Stimulated activated CD4-positive, alpha-beta T cell treated with anti-CD3 and anti-CD28 coated beads, Interleukin-4, amount 100 ng/mL, for 24 hours (primary cell): ENCODE measurements around the gene CA9.

Experiments
- DNase-seq: peaks from one replicate; pipeline ENCODE4 v3.0.0-alpha.2; 2020

CA9 gene

GRCh38 chr9:35651956-35652828 is 21.5 kb upstream of the CA9 start:
- no peak for DNase-seq

GRCh38 chr9:35652829-35653209 is 20.9 kb upstream of the CA9 start:
- DNase-seq: no peak

DNA sequence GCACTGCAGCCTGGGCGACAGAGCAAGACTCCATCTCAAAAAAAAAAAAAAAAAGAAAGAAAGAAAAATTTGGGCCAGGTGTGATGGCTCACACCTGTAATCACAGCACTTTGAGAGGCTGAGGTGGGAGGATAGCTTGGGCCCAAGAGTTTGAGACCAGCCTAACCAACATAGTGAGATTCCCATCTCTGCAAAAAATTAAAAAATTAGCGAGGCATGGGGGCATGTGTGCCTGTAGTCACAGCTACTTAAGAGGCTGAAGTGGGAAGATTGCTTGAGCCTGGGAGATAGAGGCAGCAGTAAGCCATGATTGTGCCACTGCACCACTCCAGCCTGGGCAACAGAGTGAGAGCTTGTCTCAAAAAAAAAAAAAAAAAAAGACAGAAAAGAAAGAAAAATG is 20.1 kb upstream of the CA9 start:
- no peak for DNase-seq

DNA sequence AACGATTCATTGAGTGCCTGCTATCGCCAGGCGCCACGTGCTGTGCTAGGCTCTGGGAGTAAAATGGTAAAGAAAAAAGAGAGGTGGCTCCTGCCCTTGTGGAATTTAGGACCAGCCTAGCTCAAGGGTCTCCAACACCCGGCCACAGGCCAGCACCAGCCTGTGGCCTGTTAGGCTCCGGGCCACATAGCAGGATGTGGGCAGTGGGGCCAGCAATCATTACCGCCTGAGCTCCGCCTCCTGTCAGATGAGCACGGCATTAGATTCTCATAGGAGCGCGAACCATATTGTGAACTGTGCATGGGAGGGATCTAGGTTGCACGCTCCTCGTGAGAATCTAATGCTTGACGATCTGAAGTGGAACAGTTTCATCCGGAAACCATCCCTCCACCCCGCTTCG is 17.4 kb upstream of the CA9 start:
- no peak for DNase-seq

GRCh38 chr9:35656831-35657545 is 16.7 kb upstream of the CA9 start:
- no peak for DNase-seq

DNA sequence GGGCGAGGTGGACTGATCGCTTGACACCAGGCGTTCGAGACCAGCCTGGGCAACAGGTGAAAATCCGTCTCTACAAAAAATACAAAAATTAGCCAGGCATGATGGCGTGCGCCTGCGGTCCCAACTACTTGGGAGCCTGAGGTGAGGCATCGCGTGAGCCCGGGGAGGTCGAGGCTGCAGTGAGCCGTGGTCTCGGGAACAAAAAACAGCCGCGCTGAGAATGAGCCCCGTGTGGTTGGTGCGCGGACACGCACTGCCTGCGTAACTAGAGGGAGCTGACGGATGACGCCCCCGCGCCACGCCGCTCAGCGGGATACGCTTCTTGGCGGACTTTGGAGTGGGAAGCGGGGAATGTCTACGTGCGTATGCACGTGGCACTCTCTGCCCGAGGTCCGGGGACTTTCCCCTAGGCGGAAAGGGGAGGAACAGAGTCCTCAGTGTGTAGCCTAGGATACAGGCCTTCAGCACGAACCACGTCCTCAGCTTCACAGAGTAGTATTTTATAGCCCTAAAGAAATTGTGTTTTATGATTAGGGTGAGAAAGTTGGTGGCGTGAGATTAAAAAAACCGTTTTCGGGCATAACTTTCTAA is 16.1 kb upstream of the CA9 start, which contains the start of gene RMRP:
TSS of gene RMRP (minus strand) at position 474 of the 591 bp plus-strand sequence.
- peak; percentile 96 for DNase-seq

DNA sequence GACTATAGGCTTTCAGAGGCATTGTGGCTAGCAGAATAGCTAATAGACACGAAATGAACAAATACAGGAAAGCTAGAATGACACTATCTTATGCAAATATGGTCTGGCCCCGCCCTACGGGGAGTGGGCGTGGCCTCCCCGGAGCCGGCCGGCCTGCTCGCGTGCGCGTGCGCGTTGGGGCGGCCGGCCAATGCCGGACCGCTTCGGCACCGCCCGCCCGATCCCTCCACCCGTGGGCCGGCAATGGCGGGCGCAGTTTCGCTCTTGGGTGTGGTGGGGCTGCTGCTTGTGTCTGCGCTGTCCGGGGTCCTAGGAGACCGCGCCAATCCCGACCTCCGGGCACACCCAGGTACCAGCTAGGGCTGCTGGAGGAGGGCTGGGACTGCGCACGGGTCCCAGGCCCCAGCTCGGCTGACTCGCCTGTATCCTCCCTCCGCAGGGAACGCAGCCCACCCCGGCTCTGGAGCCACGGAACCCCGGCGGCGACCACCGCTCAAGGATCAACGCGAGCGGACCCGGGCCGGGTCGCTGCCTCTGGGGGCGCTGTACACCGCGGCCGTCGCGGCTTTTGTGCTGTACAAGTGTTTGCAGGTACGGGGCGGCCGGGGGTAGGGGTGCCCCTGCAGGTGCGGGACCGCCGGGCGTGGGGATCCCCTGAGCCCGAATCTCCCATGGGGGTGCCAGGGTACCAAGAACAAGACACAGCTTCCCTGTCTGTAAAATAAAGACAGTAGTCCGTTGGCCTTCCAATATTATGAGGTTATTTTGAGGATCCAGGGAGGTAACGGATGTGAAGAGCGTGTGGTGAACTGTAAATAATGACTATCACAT is 15.4 kb upstream of the CA9 start, which contains the start of gene CCDC107:
TSS of gene CCDC107 (plus strand) at position 156 of the 831 bp plus-strand sequence. CDS start at position 244, 88 bp downstream.
- peak; percentile 81 for DNase-seq

GRCh38 chr9:35658968-35659220 is 14.8 kb upstream of the CA9 start:
- DNase-seq: no peak

- no peak for DNase-seq
Observed at GRCh38 chr9:35659340-35659739, 14.4 kb upstream of the CA9 start.

DNA sequence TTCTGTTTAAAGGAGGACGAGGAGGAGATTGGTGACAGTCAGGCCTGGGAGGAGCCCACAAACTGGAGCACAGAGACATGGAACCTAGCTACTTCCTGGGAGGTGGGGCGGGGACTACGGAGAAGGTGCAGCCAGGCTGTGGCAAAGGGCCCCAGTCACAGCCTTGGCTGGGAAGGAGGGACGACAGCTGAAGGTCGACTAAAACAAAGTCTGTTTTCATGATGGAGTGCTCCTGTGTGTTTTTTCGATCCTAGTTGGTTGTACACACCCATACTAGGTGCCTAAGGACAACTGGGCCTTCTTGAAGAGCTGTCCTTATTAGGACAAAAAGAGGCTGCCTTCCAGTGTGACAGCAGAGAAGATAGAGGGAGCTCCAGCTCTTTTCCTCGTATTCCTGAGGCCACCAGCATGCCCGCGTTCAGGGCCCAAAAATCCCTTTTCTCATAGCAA is 12.7 kb upstream of the CA9 start:
- no peak for DNase-seq

DNA sequence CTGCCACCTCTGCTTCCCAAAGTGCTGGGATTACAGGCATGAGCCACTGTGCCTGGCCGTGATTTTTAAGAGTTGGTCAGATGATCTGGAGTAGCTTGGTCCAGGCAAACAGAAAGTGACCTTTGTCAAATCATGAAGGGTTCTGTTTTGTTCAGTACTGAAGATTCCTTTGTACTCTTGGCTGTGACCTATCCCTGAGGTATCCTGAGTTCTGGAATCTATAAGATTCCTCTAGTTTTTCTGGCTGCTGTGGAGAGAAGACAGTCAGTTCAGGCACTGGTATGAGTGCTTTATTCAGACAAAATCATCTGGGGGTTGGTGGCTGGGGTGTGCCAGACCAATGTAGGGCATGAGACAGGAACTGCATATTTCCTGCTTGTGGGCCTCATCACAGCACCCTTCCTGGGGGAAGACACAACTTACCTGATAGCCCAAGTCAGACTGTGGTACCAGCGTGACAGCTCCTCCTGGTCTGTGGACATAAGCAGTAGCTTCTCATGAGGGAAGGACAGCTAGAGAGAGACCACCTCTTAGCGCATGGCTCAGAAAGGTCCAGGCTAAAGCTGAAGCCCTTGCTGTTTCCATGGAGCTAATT is 11.9 kb upstream of the CA9 start:
- DNase-seq: peak; percentile 26

DNA sequence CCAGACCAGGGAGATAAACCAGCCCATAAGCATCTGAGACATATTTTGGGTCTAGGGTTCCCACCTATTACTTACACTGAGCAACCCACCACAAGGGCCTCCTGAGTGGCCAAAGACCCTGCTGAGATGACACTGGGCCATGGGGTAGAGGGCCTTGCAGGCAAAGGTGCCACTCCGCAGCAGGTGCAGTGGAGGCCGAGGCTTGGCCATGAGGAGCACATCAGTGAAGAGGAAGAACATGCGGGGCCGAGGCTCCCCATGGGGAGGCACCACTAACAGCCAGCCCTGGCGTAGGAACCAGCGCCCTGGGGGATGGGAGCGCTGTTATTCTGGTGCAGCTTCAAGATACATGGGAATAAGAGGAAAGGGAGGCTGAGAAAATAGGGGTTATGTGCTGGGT is 11.3 kb upstream of the CA9 start:
- DNase-seq: no peak

GRCh38 chr9:35664531-35665470 is 8.9 kb upstream of the CA9 start, which contains the start of gene ARHGEF39:
Gene ARHGEF39 (minus strand): TSS chr9:35665195. CDS start chr9:35665169, 26 bp downstream.
- DNase-seq: peak; percentile 73

- DNase-seq: no peak
Observed at GRCh38 chr9:35665471-35665818, 8.3 kb upstream of the CA9 start.

GRCh38 chr9:35666045-35666444 is 7.7 kb upstream of the CA9 start:
- no peak for DNase-seq

DNA sequence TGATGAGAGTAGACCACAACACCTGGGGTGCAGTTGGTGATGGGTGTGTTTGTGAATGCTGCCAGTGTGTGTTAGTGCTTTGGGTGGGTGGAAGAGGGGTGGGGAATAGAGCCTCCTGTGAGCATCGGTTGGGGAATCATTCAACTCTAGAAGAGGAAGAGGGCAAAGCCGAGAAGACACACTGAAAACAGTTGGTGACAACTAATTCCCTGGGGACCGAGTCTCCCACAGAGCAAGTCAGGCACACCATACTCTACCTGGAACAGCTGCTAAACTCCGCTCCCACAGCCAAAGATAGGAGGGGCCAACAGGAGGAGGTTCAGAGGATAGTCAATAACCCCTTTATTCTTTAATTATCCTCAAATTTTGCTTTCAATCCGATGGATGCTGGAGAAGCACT is 7.2 kb upstream of the CA9 start:
- DNase-seq: no peak

- no peak for DNase-seq
Observed at GRCh38 chr9:35667939-35668338, 5.8 kb upstream of the CA9 start.

DNA sequence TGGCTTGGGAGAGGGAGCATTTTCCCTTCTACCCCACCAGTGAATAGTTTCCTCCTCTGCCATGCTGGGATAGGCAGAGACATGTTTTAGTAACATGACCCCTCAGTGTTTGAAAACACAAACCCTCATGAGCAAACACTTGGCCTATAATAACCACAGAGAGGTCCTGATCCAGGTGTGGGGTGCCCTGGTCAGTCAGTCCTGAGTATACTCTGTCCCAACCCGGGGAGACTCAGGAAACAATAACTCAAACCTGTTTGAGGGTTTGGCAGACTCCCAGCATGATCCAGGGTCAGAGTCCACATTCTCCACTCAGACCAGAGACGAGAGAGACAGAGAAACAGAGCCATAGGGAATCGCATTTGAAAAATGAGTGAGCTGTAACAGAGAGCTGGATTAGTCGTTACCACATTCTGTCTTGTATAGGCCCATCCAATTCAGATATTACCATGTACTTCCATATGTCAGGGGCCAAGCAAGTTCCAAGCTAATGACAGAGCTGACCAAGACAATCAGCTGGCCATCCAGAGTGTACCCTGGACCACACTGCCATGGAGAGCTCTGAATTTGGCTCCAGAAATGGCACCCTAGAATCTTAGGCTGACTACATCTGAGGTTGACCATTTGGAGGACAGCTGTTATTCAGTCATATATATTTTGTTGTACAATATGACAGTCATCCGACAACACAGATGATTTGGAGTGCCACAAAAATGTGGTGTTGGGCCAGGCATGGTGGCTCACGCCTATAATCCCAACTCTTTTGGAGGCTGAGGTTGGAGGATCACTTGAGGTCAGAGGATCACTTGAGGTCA is 4.2 kb upstream of the CA9 start:
- DNase-seq: no peak

GRCh38 chr9:35674025-35674361 is 265 bp downstream of the CA9 start:
- DNase-seq: no peak

GRCh38 chr9:35675204-35675603 is 1.5 kb downstream of the CA9 start:
- DNase-seq: no peak
